ENCODE data around the gene AMOTL2.

The AMOTL2 gene

GRCh38 chr3:134336587-134336986 is 37.7 kb downstream of the AMOTL2 start:
- Histone ChIP-seq H3K27ac (replicated peaks) (no peak overlapping the region), H3K27me3 (ENCODE audit: insufficient read depth, poor library complexity, severe bottlenecking) (no peaks in the 10 kb centered on the region), H3K4me3 (replicated peaks; ENCODE audit: insufficient read depth, low read length) (no peak overlapping the region)
- no peak for TF ChIP-seq POLR2AphosphoS5 (IDR thresholded peaks at IDR 0.05; ENCODE audit: low read depth)
- TF ChIP-seq GABPA (IDR thresholded peaks at IDR 0.05; ENCODE audit: low read depth): no peak
- TF ChIP-seq REST (IDR thresholded peaks at IDR 0.05; ENCODE audit: insufficient replicate concordance, low read depth): no peak
- TF ChIP-seq SPI1 (IDR thresholded peaks at IDR 0.05; ENCODE audit: borderline replicate concordance, low read depth): no peak
- TF ChIP-seq, protein P1, sequence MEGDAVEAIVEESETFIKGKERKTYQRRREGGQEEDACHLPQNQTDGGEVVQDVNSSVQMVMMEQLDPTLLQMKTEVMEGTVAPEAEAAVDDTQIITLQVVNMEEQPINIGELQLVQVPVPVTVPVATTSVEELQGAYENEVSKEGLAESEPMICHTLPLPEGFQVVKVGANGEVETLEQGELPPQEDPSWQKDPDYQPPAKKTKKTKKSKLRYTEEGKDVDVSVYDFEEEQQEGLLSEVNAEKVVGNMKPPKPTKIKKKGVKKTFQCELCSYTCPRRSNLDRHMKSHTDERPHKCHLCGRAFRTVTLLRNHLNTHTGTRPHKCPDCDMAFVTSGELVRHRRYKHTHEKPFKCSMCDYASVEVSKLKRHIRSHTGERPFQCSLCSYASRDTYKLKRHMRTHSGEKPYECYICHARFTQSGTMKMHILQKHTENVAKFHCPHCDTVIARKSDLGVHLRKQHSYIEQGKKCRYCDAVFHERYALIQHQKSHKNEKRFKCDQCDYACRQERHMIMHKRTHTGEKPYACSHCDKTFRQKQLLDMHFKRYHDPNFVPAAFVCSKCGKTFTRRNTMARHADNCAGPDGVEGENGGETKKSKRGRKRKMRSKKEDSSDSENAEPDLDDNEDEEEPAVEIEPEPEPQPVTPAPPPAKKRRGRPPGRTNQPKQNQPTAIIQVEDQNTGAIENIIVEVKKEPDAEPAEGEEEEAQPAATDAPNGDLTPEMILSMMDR (IDR thresholded peaks at IDR 0.05; ENCODE audit: insufficient read depth, low read length): no peak
- DNase-seq (ENCODE audit: low read depth in 1 of 2, low spot score in 1 of 2): no peak

- no peak for DNase-seq (ENCODE audit: low read depth in 1 of 2, low spot score in 1 of 2)
- TF ChIP-seq GABPA (IDR thresholded peaks at IDR 0.05; ENCODE audit: low read depth) (no peak), SPI1 (IDR thresholded peaks at IDR 0.05; ENCODE audit: borderline replicate concordance, low read depth) (no peak), REST (IDR thresholded peaks at IDR 0.05; ENCODE audit: insufficient replicate concordance, low read depth) (no peak), POLR2AphosphoS5 (IDR thresholded peaks at IDR 0.05; ENCODE audit: low read depth) (no peak)
- TF ChIP-seq, protein P1 (IDR thresholded peaks at IDR 0.05; ENCODE audit: insufficient read depth, low read length): no peak
- H3K27me3 ChIP-seq (ENCODE audit: insufficient read depth, poor library complexity, severe bottlenecking): no peaks in the 10 kb centered on the region
- H3K27ac ChIP-seq (replicated peaks): no peak overlapping the region
- no peak overlapping the region for H3K4me3 ChIP-seq (replicated peaks; ENCODE audit: insufficient read depth, low read length)
Observed at GRCh38 chr3:134334901-134335280, 39.4 kb downstream of the AMOTL2 start.

DNA sequence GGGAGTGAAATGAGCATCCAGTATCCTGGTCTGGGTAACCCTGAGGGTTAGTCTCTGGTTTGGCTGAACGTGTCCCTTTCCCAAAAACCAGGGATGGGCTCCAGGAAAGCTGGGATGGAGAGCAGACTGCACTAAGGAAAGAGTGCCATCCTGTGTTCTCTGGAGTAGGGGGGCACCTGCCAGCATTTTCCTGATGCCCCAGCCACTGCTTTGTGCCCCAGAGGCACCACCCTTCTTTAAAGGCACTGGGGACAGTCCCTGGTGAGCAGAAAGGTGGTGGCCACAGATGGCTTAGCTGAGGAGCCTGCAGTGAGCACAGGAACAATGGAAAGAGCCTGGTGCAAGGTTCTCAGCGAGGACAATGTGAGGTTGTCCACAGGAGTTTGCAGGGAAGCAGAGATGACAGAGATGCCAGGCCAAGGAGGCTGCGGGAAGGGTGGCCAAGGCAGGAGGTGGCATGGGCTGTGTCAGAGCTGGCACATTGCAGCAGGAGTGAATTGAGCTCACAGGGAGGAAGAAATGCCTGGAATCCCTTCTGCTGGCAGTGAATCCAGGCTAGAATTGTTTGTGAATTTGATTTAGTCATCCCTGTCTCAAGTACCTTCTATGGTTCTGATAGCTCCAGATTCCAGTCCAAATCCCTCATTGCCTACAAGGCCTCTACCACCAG is 39.9 kb downstream of the AMOTL2 start:
- Histone ChIP-seq H3K27me3 (ENCODE audit: insufficient read depth, poor library complexity, severe bottlenecking) (no peaks in the 10 kb centered on the region), H3K4me3 (replicated peaks; ENCODE audit: insufficient read depth, low read length) (no peak overlapping the region), H3K27ac (replicated peaks) (no peak overlapping the region)
- DNase-seq (ENCODE audit: low read depth in 1 of 2, low spot score in 1 of 2): no peak
- TF ChIP-seq SPI1 (IDR thresholded peaks at IDR 0.05; ENCODE audit: borderline replicate concordance, low read depth) (no peak), POLR2AphosphoS5 (IDR thresholded peaks at IDR 0.05; ENCODE audit: low read depth) (no peak), GABPA (IDR thresholded peaks at IDR 0.05; ENCODE audit: low read depth) (no peak), REST (IDR thresholded peaks at IDR 0.05; ENCODE audit: insufficient replicate concordance, low read depth) (no peak)
- TF ChIP-seq, protein P1 (IDR thresholded peaks at IDR 0.05; ENCODE audit: insufficient read depth, low read length): no peak

All from HL-60 (cell line).